Astrocyte of the spinal cord (primary cell): Measurements from ENCODE around the gene CPN2.

ENCODE experiments used
- DNase-seq: peaks from one replicate; pipeline ENCODE4 v3.0.0; 2011; ENCODE audit warnings: low read depth, low spot score
- H3K4me3 ChIP-seq: 2 replicates; pipeline ENCODE4 v1.5.1; 2011; ENCODE audit warnings: low read depth, mild to moderate bottlenecking, low read length, moderate library complexity
- in situ Hi-C: cut with HindIII; loops from 2 replicates; pipeline ENCODE4 v1.10.0; 2017; ENCODE audit warnings: low sequenced_read_pairs
- TF ChIP-seq, protein P1 (sequence below): IDR thresholded peaks from 2 replicates; pipeline ENCODE4 v1.5.1; 2012; ENCODE audit warnings: low read depth, mild to moderate bottlenecking, low read length, inconsistent platforms

The CPN2 gene

DNA sequence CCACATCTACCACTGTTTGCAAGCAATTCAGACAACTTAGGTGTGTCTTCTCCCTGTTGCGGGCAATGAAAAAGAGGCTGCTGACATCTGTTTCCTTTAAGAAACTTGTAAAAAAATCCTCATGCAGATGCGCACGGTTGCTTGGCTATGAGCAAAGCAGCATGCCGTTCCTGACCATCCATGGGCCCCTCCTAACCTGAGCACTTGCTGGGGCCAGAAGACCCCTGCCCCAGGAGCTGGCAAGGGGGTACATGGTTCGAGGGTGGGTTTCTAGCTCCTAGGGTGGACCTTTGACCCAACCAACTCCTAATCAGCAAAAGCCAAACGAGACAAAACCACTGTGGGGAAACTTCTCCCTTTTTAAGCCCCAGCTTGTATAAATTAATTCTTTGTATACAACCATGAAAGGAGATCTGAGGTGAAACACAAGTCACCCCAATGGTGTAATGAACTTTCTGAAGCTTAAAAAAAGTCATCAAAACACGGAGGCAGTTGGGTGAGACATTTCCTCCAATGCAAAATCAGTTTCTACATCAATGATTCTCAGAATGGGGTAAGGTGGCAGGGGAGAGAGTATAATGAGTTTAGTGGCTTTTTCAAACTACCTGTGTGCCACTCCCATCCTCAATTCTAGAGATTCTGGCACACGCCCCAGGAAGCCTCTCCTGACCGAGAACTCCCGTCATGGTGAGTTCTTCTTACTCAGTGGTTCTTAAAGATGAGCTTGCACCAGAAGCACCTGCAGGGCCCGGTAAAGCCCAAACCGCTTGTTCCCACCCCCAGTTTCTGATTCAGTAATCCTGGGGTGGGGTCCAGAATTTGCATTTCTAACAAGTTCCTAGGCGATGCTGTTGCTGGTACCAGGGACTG is 44.1 kb downstream of the CPN2 start:
- TF ChIP-seq, protein P1, sequence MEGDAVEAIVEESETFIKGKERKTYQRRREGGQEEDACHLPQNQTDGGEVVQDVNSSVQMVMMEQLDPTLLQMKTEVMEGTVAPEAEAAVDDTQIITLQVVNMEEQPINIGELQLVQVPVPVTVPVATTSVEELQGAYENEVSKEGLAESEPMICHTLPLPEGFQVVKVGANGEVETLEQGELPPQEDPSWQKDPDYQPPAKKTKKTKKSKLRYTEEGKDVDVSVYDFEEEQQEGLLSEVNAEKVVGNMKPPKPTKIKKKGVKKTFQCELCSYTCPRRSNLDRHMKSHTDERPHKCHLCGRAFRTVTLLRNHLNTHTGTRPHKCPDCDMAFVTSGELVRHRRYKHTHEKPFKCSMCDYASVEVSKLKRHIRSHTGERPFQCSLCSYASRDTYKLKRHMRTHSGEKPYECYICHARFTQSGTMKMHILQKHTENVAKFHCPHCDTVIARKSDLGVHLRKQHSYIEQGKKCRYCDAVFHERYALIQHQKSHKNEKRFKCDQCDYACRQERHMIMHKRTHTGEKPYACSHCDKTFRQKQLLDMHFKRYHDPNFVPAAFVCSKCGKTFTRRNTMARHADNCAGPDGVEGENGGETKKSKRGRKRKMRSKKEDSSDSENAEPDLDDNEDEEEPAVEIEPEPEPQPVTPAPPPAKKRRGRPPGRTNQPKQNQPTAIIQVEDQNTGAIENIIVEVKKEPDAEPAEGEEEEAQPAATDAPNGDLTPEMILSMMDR, result no peak
- DNase-seq, result no peak
- H3K4me3 ChIP-seq, result no peak overlapping the region
- in situ Hi-C loops, result no loop called here

- no peak overlapping the region for H3K4me3 ChIP-seq
- in situ Hi-C loops, result no loop called here
- TF ChIP-seq, protein P1, result no peak
- no peak for DNase-seq
Measured at GRCh38 chr3:194306109-194306686, 44.9 kb downstream of the CPN2 start.

DNA sequence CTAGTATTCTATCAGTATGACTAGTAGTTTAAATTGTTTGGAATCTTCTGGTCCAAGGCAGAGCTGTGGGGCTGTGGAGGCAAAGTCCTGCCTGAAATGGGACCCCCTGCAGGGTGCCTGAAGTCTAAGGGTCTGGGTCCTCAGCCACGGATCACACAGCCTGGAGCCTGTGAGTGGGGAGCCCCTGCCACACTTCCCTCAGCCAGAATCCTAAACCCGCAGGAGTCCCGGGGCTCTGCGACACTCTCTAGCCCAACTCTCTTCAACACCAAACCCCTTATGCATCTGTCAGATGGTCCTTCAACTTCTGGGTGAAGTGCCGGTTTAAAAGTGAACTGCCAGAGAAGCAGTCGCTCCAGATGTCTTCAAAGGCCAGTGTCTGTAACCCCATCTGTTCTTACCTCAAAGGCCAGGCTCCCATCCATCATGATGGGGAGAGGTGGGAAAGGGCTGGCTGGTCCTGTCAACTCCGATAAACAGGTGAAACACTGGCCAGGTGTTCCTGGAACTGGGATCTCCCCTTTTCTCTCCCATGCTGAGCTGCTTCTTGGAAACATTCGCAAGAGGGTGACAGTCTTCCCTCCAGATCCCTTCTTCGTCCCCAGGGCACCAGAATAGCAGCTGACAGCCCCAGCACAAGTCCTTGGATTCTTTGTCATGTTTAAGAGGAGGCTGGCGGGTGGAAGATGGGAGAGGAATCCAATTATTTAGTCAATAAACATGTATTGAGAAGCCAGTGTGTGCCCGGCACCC is 45.6 kb downstream of the CPN2 start:
- DNase-seq, result no peak
- H3K4me3 ChIP-seq, result no peak overlapping the region
- in situ Hi-C loops, result no loop called here
- TF ChIP-seq, protein P1, result no peak

DNA sequence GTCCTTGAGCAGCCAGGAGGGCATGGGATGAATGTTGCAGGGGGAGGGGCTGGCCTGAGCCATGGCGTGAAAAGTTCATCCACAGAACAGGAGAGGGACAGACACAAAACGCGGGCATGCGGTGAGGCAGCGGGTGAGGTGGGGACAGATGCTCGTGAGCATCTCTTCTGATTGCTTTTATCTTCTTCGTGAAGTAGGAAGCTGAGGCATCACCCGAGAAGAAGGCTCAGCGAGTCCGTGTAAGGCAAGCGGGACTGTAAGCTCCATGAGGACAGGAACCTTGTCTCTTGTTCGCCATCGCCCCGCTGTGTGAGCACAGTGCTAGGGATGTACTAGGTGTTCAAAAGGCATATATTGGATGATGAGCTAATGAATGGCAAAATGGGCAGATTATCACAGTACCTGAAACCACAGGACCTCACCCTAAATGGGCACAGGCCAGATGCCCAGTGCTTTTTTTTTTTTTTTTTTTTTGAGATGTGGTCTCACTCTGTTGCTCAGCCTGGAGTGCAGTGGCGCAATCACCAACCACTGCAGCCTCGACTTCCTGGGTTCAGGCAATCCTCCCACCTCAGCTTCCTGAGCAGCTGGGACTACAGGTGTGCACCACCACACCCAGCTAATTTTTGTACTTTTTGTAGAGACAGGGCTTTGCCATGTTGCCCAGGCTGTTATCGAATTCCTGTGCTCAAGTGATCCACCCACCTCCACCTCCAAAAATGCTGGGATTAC is 46.8 kb downstream of the CPN2 start:
- TF ChIP-seq, protein P1, result no peak
- no peak overlapping the region for H3K4me3 ChIP-seq
- in situ Hi-C loops, result no loop called here
- DNase-seq, result no peak

DNA sequence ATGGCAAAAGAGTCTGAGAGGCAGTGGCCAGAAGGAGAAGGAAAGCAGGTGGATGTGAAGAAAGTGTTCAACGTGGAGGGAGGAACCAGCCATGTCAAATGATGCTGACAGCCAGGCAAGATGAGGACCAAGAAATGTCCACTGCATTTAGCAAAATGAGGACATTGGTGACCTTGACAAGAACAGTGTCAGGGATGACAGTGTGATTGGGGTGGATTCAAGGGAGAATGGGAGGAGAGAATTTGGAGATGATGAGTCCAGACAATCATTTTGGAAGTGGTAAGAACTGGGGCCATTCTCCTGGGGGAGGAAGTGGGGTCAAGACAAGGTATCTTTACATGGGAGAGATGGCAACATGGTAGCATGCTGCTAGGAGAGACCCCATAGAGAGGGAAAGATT is 47.4 kb downstream of the CPN2 start:
- DNase-seq, result no peak
- TF ChIP-seq, protein P1, result no peak
- in situ Hi-C loops, result no loop called here
- H3K4me3 ChIP-seq, result no peak overlapping the region

DNA sequence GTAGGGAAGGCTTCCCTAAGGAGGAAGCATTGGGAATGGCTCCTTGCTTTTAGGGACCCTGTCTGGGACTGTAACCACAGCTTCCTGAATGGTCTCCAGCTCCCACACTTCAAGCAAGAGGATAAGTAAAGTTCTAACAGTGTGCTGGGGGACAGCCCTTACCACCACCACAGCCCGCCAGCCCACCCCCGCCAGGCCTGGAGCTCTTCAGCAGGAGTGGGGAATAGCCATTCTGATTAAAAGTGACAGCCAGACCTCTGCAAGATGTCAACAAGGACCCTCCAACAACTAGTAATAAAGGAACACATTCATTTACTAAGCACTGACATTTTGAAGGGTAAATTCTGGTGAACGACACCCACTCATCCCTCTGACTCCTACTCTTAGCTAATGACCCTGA is 49.4 kb downstream of the CPN2 start:
- no peak overlapping the region for H3K4me3 ChIP-seq
- TF ChIP-seq, protein P1, result no peak
- in situ Hi-C loops, result no loop called here
- DNase-seq, result no peak
